Stimulated activated CD8-positive, alpha-beta memory T cell treated with anti-CD3 and anti-CD28 coated beads, Interleukin-12 subunit alpha, Interleukin-12 subunit beta, amount 100 ng/mL, for 24 hours (primary cell): ENCODE results near the gene KCNK4.

Experiments used
- DNase-seq: peaks from one replicate; pipeline ENCODE4 v3.0.0-alpha.2; 2020; ENCODE audit errors: extremely low read depth

The KCNK4 gene

DNA sequence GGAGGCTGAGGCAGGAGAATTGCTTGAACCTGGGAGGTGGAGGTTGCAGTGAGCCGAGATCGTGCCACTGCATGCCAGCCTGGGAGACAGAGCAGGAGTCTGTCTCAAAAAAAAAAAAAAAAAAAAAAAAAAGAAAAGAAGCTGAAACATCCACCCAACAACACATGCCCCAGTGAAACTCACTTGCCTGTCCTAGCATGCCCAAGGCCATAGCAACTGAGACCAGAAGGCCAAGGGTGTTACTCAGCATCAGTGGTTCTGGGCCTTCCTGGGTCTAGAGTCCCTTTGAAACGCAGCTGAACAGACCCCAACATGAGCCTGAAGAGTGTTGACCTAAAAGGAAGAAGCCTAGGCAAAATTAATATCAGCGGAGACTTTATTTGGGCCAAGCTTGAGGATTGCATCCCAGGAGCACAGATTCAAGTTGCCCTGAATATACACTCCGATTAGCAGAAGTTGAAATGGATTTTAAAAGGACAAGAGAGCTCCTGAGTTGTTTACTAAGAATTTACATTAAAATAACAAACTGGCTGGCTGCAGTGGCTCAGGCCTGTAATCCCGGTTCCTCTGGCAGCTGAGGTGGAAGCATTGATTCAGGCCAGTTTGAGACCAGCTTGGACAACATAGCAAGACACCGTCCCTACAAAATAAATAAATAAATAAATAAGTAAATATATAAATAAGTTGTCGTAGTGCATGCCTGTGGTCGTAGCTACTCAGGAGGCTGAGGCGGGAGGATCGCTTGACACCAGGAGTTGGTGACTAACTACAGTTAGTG, 33.8 kb downstream of the KCNK4 start:
- no peak for DNase-seq

- DNase-seq: no peak
Observed at GRCh38 chr11:64327375-64327774, 36.3 kb downstream of the KCNK4 start.

DNA sequence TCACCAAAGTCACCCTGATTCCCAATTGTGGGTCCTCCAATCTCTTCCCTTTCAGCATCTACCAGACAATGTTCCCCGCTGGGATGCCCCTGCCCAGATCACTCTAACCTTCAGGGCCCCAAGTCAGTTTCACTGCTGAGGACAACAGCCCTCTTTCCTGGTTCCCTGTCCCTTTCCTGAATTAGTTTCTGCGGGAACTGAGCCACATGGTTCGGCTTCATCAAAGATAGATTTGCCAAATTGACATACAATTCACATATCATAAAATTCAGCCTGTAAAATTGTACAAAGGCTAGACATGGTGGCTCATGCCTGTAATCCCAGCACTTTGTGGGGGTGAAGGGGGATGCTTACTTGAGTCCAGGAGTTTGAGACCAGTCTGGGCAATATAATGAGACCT, 36.9 kb downstream of the KCNK4 start:
- no peak for DNase-seq

- DNase-seq: no peak
Observed at GRCh38 chr11:64330888-64331287, 39.8 kb downstream of the KCNK4 start.

DNA sequence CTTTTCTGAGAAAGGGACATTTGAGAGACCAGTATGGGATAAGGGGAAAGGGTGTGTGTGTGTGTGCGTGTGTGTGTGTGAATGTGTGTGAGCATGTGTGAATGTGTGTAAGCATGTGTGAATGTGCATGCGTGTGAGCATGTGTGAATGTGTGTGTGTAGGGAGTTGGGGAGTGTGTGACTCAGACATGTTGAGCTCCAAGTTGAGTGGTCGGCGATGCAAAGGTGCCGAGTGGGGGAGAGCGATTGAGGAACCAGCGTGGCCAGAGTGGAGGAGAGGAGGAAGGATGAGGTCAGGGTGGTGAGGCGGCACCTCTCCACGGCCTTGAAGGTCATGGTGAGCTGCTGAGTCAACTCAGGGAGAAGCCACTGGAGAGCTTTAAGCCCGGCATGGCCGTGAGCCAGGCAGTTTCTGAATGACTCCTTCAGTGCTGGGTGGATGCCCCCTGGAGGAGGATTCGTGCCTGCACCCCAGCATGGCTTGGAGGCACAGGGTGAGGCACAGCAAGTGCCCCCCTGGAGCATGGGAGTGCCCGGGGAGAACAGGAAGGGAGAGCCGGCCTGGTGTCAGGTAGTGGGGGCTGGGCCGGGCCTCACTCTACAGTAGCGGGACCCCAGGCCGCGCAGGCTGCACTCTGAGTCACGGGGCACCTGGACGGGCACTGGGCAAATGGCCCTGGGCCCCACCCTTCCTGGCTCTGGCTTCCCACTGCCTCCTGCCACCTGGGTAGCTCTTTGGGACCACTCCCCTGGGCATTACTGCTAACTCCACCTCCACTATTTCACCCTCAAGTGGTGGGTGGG, 40.7 kb downstream of the KCNK4 start:
- peak; percentile 49 for DNase-seq

GRCh38 chr11:64333556-64333955, 42.5 kb downstream of the KCNK4 start:
- no peak for DNase-seq

GRCh38 chr11:64334764-64335735, 43.9 kb downstream of the KCNK4 start:
- no peak for DNase-seq

DNA sequence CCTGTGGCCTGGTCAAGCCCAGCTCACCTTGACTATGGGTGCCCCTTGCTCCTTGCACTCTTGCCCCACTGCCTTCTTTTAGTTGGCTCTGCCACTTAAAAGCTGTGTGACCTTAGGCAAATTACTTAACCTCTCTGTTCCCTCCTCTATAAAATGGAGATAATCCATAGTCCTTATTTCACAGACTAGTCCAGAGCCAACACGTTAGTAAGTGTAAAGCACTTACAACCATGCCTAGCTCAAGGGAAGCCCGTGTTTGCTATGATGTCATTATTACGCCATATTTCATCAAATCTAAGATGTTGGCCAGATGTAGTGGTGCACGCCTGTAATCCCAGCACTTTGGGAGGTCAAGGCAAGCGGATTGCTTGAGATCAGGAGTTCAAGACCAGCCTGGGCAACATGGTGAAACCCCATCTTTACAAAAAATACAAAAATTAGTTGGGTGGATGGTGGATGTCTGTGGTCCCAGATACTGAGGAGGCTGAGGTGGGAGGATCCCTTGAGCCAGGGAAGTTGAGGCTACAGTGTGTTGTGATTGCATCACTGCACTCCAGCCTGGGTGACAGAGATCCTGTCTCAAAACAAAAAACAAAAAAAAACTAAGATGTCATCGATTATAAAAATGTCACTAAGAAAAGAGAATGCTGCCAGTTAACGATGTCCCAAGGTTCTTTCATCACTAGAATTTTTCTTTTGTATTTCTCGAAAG, 46.6 kb downstream of the KCNK4 start:
- no peak for DNase-seq

DNA sequence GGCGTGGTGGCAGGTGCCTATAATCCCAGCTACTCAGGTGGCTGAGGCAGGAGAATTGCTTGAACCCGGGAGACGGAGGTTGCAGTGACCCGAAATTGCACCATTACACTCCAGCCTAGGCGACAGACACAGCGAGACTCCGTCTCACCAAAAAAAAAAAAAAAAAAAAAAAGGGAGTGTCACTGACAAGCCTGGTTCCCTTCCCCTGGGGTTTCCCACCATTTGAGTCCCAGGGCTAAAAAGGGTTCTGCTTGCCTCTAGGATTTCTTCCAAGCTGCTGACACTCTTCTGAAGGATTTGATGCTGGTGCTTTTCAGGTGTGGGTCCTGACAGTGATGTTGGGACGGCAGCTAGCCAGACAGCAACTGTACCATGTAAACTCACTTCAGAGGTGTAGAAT, 47.6 kb downstream of the KCNK4 start:
- no peak for DNase-seq

DNA sequence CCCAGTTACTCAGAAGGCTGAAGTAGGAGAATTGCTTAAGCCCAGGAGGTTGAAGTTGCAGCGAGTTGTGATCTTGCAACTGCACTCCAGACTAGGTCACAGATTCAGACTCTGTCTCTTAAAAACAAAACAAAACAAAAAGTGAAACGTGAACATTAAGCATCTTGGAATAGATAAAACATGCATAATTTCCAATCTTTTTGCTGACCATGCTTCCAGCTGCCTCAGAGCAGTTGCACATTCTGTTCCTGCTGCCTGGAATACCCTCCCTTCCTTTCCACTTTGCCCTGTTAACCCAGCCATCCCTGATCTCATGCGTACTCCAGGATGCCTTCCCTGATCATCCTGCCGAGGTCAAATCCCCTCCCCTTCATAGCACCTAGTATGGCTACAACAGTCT, 48.2 kb downstream of the KCNK4 start:
- no peak for DNase-seq

- DNase-seq: no peak
Observed at GRCh38 chr11:64339754-64340408, 48.8 kb downstream of the KCNK4 start, which contains the start of gene CCDC88B. TSS of gene CCDC88B (plus strand) at chr11:64340204. CDS start at chr11:64340267, 63 bp downstream.

- no peak for DNase-seq
Observed at GRCh38 chr11:64340671-64341335, 49.7 kb downstream of the KCNK4 start.

DNA sequence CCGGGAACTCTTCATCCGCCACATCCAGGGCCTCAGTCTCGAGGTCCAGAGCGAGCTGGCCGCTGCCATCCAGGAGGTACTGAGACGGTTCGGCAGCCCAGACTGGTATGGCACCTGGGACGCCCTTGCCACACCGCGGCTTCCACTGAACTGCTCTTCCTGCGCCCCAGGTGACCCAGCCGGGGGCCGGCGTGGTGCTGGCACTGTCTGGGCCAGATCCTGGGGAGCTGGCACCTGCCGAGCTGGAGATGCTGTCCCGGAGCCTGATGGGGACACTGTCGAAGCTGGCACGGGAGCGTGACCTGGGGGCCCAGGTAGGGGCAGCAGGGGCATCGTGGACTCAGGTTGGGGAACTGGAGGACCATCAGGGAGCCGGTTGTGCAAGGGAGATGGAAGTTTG, 50.3 kb downstream of the KCNK4 start:
- DNase-seq: no peak

GRCh38 chr11:64341851-64342791, 51.0 kb downstream of the KCNK4 start:
- no peak for DNase-seq

- no peak for DNase-seq
Observed at GRCh38 chr11:64342869-64343745, 52.0 kb downstream of the KCNK4 start.

DNA sequence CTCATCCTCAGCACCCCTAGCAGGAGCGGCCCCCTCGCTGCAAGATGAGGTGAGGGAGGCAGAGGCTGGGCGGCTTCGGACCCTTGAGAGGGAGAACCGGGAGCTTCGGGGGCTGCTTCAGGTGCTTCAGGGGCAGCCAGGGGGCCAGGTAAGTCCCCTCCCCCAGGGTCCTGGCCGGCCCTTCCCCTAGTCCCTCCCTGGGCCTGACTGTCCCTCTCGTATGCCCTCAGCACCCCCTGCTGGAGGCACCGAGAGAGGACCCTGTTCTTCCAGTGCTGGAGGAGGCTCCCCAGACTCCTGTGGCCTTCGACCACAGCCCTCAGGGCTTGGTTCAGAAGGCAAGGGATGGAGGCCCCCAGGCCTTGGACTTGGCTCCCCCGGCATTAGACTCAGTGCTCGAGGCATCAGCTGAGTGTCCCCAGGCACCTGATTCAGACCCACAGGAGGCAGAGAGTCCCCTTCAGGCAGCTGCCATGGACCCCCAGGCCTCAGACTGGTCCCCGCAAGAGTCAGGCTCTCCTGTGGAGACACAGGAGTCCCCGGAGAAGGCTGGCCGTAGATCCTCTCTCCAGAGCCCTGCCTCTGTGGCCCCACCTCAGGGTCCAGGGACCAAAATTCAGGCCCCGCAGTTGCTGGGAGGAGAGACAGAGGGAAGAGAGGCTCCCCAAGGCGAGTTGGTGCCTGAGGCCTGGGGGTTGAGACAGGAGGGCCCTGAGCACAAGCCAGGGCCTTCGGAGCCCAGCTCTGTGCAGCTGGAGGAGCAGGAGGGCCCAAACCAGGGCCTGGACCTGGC, 52.9 kb downstream of the KCNK4 start:
- DNase-seq: no peak

GRCh38 chr11:64344787-64345186, 53.7 kb downstream of the KCNK4 start:
- DNase-seq: no peak
